ENCODE results near the gene SMIM41.

GRCh38 chr12:52042706-52043385 is 36.7 kb upstream of the SMIM41 start:
- no peak for TF ChIP-seq CTCF (IDR thresholded peaks at IDR 0.05; ENCODE audit: low read depth, low read length, poor library complexity, severe bottlenecking)
- TF ChIP-seq EZH2phosphoT487 (IDR thresholded peaks at IDR 0.05; ENCODE audit: borderline replicate concordance, low read length) = no peak

Measured in DOHH2 (cell line).